GM23338 (cell line): ENCODE measurements around the gene DIAPH3.

Source experiments
- CREB1 ChIP-seq: fragments of 250-450 bp; sonication (Bioruptor Pico); IDR thresholded peaks from 2 replicates; pipeline ENCODE4 v1.5.0; 2020; ENCODE audit warnings: low read depth, mild to moderate bottlenecking, moderate library complexity
- EZH2 ChIP-seq: fragments of 200-600 bp; sonication (generic); IDR thresholded peaks from one replicate; pipeline ENCODE4 v1.8.0; 2017; ENCODE audit warnings: antibody characterized with exemption, mild to moderate bottlenecking, low read depth; ENCODE audit not compliant: unreplicated experiment
- EZH2phosphoT487 ChIP-seq: fragments of 200-600 bp; sonication (generic); IDR thresholded peaks from one replicate; pipeline ENCODE4 v1.8.1; 2018; ENCODE audit warnings: antibody characterized with exemption; ENCODE audit not compliant: unreplicated experiment
- JUNB ChIP-seq: IDR thresholded peaks from one replicate; pipeline ENCODE4 v1.6.1; 2016; ENCODE audit warnings: antibody characterized with exemption; ENCODE audit not compliant: unreplicated experiment
- NANOG ChIP-seq: IDR thresholded peaks from 2 replicates; pipeline ENCODE4 v1.6.1; 2016; ENCODE audit warnings: antibody characterized with exemption, borderline replicate concordance
- POLR2AphosphoS5 ChIP-seq: IDR thresholded peaks from 2 replicates; pipeline ENCODE4 v1.6.1; 2016; ENCODE audit warnings: antibody characterized with exemption, low read depth
- STAT1 ChIP-seq: IDR thresholded peaks from one replicate; pipeline ENCODE4 v1.6.1; 2016; ENCODE audit warnings: antibody characterized with exemption; ENCODE audit not compliant: unreplicated experiment
- ZNF114 ChIP-seq: fragments of 250-450 bp; sonication (Bioruptor Pico); IDR thresholded peaks from 2 replicates; pipeline ENCODE4 v1.5.0; 2020; ENCODE audit warnings: mild to moderate bottlenecking, moderate library complexity
- ZNF331 ChIP-seq: fragments of 250-450 bp; sonication (Bioruptor Pico); IDR thresholded peaks from 2 replicates; pipeline ENCODE4 v1.5.0; 2020; ENCODE audit warnings: low read depth, mild to moderate bottlenecking, moderate library complexity
- TF ChIP-seq, protein P1 (sequence below), 2 experiments: fragments of 200-600 bp in 1 of 2; sonication (generic) in 1 of 2; conservative IDR thresholded peaks; 2 replicates each; pipeline versions ENCODE4 v1.5.1 to v1.6.1; 2016 to 2017; ENCODE audit warnings: antibody characterized with exemption in 2 of 2, low read depth in 2 of 2, mild to moderate bottlenecking in 2 of 2, moderate library complexity in 1 of 2
- TF ChIP-seq, protein P2 (sequence below): IDR thresholded peaks from one replicate; pipeline ENCODE4 v1.6.1; 2018; ENCODE audit warnings: antibody characterized with exemption; ENCODE audit not compliant: unreplicated experiment
- TF ChIP-seq, protein P3 (sequence below): fragments of 250-450 bp; sonication (Bioruptor Pico); IDR thresholded peaks from 2 replicates; pipeline ENCODE4 v1.5.0; 2020; ENCODE audit warnings: mild to moderate bottlenecking, moderate library complexity
- TF ChIP-seq, protein P4 (sequence below): IDR thresholded peaks from 2 replicates; pipeline ENCODE4 v1.6.1; 2016; ENCODE audit warnings: antibody characterized with exemption

DNA sequence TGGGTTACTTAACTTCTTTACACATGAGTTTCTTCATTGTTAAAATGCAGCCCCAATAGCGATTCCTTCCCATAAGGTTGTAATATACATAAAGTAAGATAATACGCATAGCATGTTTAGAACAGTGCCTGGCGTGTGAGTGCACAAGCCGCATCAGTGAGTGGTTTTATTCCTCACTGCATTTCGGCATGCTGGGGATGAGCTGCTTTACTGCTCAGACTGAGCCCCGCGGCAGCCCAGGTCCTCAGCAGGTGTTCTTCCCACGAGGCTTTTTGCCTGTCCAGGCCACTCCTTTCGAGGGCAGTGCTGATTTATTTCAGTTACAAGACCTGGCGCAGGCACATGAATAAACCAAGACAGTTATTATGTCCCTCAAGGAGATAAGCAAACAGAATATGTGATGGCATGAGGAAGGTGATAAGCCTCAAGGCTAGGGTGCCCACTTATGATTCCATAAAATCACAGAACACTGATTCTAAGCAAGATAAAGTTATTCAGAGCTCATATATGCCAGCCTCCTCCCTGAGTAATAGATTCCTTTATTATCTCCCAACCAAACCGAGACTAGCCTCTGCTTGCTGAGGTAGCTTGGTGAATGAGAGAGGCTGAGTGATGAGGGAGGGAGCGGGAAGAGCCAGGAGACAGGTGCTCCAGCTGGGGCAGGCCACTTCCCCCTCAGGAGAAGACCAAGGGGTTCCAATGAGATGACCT is 505.5 kb downstream of the DIAPH3 start:
- TF ChIP-seq, protein P1, sequence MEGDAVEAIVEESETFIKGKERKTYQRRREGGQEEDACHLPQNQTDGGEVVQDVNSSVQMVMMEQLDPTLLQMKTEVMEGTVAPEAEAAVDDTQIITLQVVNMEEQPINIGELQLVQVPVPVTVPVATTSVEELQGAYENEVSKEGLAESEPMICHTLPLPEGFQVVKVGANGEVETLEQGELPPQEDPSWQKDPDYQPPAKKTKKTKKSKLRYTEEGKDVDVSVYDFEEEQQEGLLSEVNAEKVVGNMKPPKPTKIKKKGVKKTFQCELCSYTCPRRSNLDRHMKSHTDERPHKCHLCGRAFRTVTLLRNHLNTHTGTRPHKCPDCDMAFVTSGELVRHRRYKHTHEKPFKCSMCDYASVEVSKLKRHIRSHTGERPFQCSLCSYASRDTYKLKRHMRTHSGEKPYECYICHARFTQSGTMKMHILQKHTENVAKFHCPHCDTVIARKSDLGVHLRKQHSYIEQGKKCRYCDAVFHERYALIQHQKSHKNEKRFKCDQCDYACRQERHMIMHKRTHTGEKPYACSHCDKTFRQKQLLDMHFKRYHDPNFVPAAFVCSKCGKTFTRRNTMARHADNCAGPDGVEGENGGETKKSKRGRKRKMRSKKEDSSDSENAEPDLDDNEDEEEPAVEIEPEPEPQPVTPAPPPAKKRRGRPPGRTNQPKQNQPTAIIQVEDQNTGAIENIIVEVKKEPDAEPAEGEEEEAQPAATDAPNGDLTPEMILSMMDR (conservative IDR thresholded peaks at IDR 0.05; ENCODE audit: low read depth in 2 of 2): no peak
- no peak for TF ChIP-seq EZH2
- TF ChIP-seq POLR2AphosphoS5: no peak
- TF ChIP-seq, protein P2, sequence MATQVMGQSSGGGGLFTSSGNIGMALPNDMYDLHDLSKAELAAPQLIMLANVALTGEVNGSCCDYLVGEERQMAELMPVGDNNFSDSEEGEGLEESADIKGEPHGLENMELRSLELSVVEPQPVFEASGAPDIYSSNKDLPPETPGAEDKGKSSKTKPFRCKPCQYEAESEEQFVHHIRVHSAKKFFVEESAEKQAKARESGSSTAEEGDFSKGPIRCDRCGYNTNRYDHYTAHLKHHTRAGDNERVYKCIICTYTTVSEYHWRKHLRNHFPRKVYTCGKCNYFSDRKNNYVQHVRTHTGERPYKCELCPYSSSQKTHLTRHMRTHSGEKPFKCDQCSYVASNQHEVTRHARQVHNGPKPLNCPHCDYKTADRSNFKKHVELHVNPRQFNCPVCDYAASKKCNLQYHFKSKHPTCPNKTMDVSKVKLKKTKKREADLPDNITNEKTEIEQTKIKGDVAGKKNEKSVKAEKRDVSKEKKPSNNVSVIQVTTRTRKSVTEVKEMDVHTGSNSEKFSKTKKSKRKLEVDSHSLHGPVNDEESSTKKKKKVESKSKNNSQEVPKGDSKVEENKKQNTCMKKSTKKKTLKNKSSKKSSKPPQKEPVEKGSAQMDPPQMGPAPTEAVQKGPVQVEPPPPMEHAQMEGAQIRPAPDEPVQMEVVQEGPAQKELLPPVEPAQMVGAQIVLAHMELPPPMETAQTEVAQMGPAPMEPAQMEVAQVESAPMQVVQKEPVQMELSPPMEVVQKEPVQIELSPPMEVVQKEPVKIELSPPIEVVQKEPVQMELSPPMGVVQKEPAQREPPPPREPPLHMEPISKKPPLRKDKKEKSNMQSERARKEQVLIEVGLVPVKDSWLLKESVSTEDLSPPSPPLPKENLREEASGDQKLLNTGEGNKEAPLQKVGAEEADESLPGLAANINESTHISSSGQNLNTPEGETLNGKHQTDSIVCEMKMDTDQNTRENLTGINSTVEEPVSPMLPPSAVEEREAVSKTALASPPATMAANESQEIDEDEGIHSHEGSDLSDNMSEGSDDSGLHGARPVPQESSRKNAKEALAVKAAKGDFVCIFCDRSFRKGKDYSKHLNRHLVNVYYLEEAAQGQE: no peak
- TF ChIP-seq CREB1 (CRISPR knock-in tag): no peak
- TF ChIP-seq, protein P3, sequence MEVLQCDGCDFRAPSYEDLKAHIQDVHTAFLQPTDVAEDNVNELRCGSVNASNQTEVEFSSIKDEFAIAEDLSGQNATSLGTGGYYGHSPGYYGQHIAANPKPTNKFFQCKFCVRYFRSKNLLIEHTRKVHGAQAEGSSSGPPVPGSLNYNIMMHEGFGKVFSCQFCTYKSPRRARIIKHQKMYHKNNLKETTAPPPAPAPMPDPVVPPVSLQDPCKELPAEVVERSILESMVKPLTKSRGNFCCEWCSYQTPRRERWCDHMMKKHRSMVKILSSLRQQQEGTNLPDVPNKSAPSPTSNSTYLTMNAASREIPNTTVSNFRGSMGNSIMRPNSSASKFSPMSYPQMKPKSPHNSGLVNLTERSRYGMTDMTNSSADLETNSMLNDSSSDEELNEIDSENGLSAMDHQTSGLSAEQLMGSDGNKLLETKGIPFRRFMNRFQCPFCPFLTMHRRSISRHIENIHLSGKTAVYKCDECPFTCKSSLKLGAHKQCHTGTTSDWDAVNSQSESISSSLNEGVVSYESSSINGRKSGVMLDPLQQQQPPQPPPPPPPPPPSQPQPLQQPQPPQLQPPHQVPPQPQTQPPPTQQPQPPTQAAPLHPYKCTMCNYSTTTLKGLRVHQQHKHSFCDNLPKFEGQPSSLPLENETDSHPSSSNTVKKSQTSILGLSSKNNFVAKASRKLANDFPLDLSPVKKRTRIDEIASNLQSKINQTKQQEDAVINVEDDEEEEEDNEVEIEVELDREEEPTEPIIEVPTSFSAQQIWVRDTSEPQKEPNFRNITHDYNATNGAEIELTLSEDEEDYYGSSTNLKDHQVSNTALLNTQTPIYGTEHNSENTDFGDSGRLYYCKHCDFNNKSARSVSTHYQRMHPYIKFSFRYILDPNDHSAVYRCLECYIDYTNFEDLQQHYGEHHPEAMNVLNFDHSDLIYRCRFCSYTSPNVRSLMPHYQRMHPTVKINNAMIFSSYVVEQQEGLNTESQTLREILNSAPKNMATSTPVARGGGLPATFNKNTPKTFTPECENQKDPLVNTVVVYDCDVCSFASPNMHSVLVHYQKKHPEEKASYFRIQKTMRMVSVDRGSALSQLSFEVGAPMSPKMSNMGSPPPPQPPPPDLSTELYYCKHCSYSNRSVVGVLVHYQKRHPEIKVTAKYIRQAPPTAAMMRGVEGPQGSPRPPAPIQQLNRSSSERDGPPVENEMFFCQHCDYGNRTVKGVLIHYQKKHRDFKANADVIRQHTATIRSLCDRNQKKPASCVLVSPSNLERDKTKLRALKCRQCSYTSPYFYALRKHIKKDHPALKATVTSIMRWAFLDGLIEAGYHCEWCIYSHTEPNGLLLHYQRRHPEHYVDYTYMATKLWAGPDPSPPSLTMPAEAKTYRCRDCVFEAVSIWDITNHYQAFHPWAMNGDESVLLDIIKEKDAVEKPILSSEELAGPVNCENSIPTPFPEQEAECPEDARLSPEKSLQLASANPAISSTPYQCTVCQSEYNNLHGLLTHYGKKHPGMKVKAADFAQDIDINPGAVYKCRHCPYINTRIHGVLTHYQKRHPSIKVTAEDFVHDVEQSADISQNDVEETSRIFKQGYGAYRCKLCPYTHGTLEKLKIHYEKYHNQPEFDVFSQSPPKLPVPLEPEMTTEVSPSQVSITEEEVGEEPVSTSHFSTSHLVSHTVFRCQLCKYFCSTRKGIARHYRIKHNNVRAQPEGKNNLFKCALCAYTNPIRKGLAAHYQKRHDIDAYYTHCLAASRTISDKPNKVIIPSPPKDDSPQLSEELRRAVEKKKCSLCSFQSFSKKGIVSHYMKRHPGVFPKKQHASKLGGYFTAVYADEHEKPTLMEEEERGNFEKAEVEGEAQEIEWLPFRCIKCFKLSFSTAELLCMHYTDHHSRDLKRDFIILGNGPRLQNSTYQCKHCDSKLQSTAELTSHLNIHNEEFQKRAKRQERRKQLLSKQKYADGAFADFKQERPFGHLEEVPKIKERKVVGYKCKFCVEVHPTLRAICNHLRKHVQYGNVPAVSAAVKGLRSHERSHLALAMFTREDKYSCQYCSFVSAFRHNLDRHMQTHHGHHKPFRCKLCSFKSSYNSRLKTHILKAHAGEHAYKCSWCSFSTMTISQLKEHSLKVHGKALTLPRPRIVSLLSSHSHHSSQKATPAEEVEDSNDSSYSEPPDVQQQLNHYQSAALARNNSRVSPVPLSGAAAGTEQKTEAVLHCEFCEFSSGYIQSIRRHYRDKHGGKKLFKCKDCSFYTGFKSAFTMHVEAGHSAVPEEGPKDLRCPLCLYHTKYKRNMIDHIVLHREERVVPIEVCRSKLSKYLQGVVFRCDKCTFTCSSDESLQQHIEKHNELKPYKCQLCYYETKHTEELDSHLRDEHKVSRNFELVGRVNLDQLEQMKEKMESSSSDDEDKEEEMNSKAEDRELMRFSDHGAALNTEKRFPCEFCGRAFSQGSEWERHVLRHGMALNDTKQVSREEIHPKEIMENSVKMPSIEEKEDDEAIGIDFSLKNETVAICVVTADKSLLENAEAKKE (CRISPR knock-in tag): no peak
- no peak for TF ChIP-seq EZH2phosphoT487
- TF ChIP-seq ZNF114: no peak
- TF ChIP-seq, protein P4, sequence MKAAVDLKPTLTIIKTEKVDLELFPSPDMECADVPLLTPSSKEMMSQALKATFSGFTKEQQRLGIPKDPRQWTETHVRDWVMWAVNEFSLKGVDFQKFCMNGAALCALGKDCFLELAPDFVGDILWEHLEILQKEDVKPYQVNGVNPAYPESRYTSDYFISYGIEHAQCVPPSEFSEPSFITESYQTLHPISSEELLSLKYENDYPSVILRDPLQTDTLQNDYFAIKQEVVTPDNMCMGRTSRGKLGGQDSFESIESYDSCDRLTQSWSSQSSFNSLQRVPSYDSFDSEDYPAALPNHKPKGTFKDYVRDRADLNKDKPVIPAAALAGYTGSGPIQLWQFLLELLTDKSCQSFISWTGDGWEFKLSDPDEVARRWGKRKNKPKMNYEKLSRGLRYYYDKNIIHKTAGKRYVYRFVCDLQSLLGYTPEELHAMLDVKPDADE: no peak
- no peak for TF ChIP-seq STAT1
- no peak for TF ChIP-seq JUNB
- TF ChIP-seq NANOG: no peak
- no peak for TF ChIP-seq ZNF331 (CRISPR knock-in tag)
